NCI-H2196 (cell line): ENCODE data around the gene PRKCA.

Experiments used
- DNase-seq: peaks from one replicate; lab custom pipeline; 2025; ENCODE audit not compliant: unreplicated experiment; lab: John Stamatoyannopoulos, UW

PRKCA gene

GRCh38 chr17:66567234-66568170, 265.1 kb downstream of the PRKCA start:
- peak; percentile 67 for DNase-seq

- no peak for DNase-seq
Observed at GRCh38 chr17:66569572-66569971, 267.2 kb downstream of the PRKCA start.

- DNase-seq: no peak
Observed at GRCh38 chr17:66570447-66571195, 268.2 kb downstream of the PRKCA start.

GRCh38 chr17:66571745-66572144, 269.3 kb downstream of the PRKCA start:
- no peak for DNase-seq

- no peak for DNase-seq
Observed at GRCh38 chr17:66573078-66573477, 270.7 kb downstream of the PRKCA start.

GRCh38 chr17:66574123-66574522, 271.7 kb downstream of the PRKCA start:
- no peak for DNase-seq

- DNase-seq: no peak
Observed at GRCh38 chr17:66576473-66576872, 274.1 kb downstream of the PRKCA start.

- DNase-seq: no peak
Observed at GRCh38 chr17:66577041-66577440, 274.6 kb downstream of the PRKCA start.

GRCh38 chr17:66578781-66579489, 276.5 kb downstream of the PRKCA start:
- DNase-seq: no peak

GRCh38 chr17:66579556-66579955, 277.1 kb downstream of the PRKCA start:
- no peak for DNase-seq

- DNase-seq: no peak
Observed at GRCh38 chr17:66580184-66580955, 278.0 kb downstream of the PRKCA start.

- DNase-seq: no peak
Observed at GRCh38 chr17:66580956-66581391, 278.6 kb downstream of the PRKCA start.

- no peak for DNase-seq
Observed at GRCh38 chr17:66582373-66583111, 280.1 kb downstream of the PRKCA start.

GRCh38 chr17:66583112-66583748, 280.8 kb downstream of the PRKCA start:
- DNase-seq: no peak

- DNase-seq: no peak
Observed at GRCh38 chr17:66584927-66585326, 282.5 kb downstream of the PRKCA start.

- DNase-seq: no peak
Observed at GRCh38 chr17:66585472-66585871, 283.1 kb downstream of the PRKCA start.

- no peak for DNase-seq
Observed at GRCh38 chr17:66589892-66590291, 287.5 kb downstream of the PRKCA start.

- no peak for DNase-seq
Observed at GRCh38 chr17:66593116-66593515, 290.7 kb downstream of the PRKCA start.

GRCh38 chr17:66595893-66596292, 293.5 kb downstream of the PRKCA start:
- no peak for DNase-seq
